GM19455 (cell line): ENCODE results near the gene RIT2.

Experiments used
- ATAC-seq: cut with Tn5 transposase; IDR thresholded peaks from one replicate; pipeline ENCODE4 v1.9.1; 2021; ENCODE audit not compliant: unreplicated experiment

Gene RIT2

GRCh38 chr18:43092539-43092938, 22.9 kb downstream of the RIT2 start:
- no peak for ATAC-seq

- ATAC-seq = no peak
These were observed 34.1 kb downstream of the RIT2 start for GRCh38 chr18:43081396-43081795.

GRCh38 chr18:43080671-43081070, 34.8 kb downstream of the RIT2 start:
- no peak for ATAC-seq

- no peak for ATAC-seq
These were observed 36.1 kb downstream of the RIT2 start for GRCh38 chr18:43079422-43079821.

- ATAC-seq = no peak
These were observed 36.9 kb downstream of the RIT2 start for GRCh38 chr18:43078478-43079092.

- ATAC-seq = no peak
These were observed 37.8 kb downstream of the RIT2 start for GRCh38 chr18:43077510-43078308.

- no peak for ATAC-seq
These were observed 41.7 kb downstream of the RIT2 start for GRCh38 chr18:43073771-43074170.

- ATAC-seq = no peak
These were observed 46.7 kb downstream of the RIT2 start for GRCh38 chr18:43068781-43069180.

- no peak for ATAC-seq
These were observed 47.9 kb downstream of the RIT2 start for GRCh38 chr18:43067570-43067969.

- ATAC-seq = no peak
These were observed 53.7 kb downstream of the RIT2 start for GRCh38 chr18:43061816-43062215.

- no peak for ATAC-seq
These were observed 54.2 kb downstream of the RIT2 start for GRCh38 chr18:43061318-43061717.

GRCh38 chr18:43060020-43060419, 55.5 kb downstream of the RIT2 start:
- ATAC-seq = no peak

- no peak for ATAC-seq
These were observed 60.5 kb downstream of the RIT2 start for GRCh38 chr18:43054815-43055519.

GRCh38 chr18:43049021-43049420, 66.5 kb downstream of the RIT2 start:
- no peak for ATAC-seq

GRCh38 chr18:43046322-43046721, 69.2 kb downstream of the RIT2 start:
- ATAC-seq = no peak

- ATAC-seq = no peak
These were observed 71.9 kb downstream of the RIT2 start for GRCh38 chr18:43043626-43044025.

- ATAC-seq = no peak
These were observed 75.2 kb downstream of the RIT2 start for GRCh38 chr18:43040281-43040680.

- ATAC-seq = no peak
These were observed 80.6 kb downstream of the RIT2 start for GRCh38 chr18:43034683-43035500.

GRCh38 chr18:43031169-43031568, 84.3 kb downstream of the RIT2 start:
- ATAC-seq = no peak

- ATAC-seq = no peak
These were observed 86.1 kb downstream of the RIT2 start for GRCh38 chr18:43029414-43029813.

GRCh38 chr18:43022874-43023273, 92.6 kb downstream of the RIT2 start:
- ATAC-seq = no peak
